Mucosa of descending colon (tissue), 3 donors: ENCODE results near the gene OGFOD1. TPM values are rescaled to one million over a fixed set of nuclear protein-coding genes. Genes with fewer than 3 reads are reported as not detected.

ENCODE experiments used
- ATAC-seq: fragments of 200-7000 bp; cut with Tn5 transposase; one replicate; pipeline ENCODE4 v1.9.1; 2020; ENCODE audit warnings: mild to moderate bottlenecking, moderate library complexity
- DNase-seq, 3 donors: peaks; one replicate each; pipeline ENCODE4 v3.0.0-alpha.2; 2020
- H3K36me3 ChIP-seq: fragments of 200-600 bp; one replicate; pipeline ENCODE4 v1.8.0; 2021; ENCODE audit warnings: low read depth, mild to moderate bottlenecking
- H3K4me1 ChIP-seq: fragments of 200-600 bp; one replicate; pipeline ENCODE4 v1.8.0; 2021; ENCODE audit warnings: low read depth, mild to moderate bottlenecking
- H3K4me3 ChIP-seq: fragments of 200-600 bp; one replicate; pipeline ENCODE4 v1.8.0; 2021; ENCODE audit warnings: mild to moderate bottlenecking
- H3K9me3 ChIP-seq: fragments of 200-600 bp; one replicate; pipeline ENCODE4 v1.8.0; 2021; ENCODE audit warnings: mild to moderate bottlenecking
- intact Hi-C, 2 donors: fragments of 100-400 bp; cut with DNase I in 1 of 2; cut with micrococcal nuclease in 1 of 2; formaldehyde crosslinking; loops; one replicate each; pipeline versions ENCODE4 v1.11.0 to v1.11.1; 2022; cut with DNase I, micrococcal nuclease
- total RNA-seq, 3 donors: library from RNA; stranded (reverse); fragmentation: NEBNext Ultra II Directional in 2 of 3; extraction: Animal tissue kit (Norgen Biotek cat#: 25700) in 2 of 3; gene quantifications; one replicate each; pipeline versions ENCODE4 v1.2.1 to v1.2.4, GENCODE V29; 2021 to 2023
- TF ChIP-seq, protein P1 (sequence below): fragments of 200-600 bp; IDR thresholded peaks from one replicate; pipeline ENCODE4 v1.8.0; 2022; ENCODE audit warnings: antibody characterized with exemption, mild to moderate bottlenecking
- donor health status: DM: no; HTN: no; CAD: no; lungs with moderate emphysema.
- donor health status: DM: no; HTN: no; CAD: no.
- donor health status: DM: no; HTN: yes; CAD: no.

OGFOD1 gene
- total RNA-seq, 3 donors from 2014 or later = 17.4 to 27.8 (median 23.6) TPM

- ATAC-seq (no peak), DNase-seq (no peak)
- H3K4me1 ChIP-seq = no peaks in the 10 kb centered on the region
- intact Hi-C loops = no loop called here
- H3K36me3 ChIP-seq = no peaks in the 10 kb centered on the region
- no peak overlapping the region for H3K4me3 ChIP-seq
- TF ChIP-seq, protein P1, sequence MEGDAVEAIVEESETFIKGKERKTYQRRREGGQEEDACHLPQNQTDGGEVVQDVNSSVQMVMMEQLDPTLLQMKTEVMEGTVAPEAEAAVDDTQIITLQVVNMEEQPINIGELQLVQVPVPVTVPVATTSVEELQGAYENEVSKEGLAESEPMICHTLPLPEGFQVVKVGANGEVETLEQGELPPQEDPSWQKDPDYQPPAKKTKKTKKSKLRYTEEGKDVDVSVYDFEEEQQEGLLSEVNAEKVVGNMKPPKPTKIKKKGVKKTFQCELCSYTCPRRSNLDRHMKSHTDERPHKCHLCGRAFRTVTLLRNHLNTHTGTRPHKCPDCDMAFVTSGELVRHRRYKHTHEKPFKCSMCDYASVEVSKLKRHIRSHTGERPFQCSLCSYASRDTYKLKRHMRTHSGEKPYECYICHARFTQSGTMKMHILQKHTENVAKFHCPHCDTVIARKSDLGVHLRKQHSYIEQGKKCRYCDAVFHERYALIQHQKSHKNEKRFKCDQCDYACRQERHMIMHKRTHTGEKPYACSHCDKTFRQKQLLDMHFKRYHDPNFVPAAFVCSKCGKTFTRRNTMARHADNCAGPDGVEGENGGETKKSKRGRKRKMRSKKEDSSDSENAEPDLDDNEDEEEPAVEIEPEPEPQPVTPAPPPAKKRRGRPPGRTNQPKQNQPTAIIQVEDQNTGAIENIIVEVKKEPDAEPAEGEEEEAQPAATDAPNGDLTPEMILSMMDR = no peak
- H3K9me3 ChIP-seq = no peaks in the 10 kb centered on the region
Observed at GRCh38 chr16:56493126-56493525, 41.8 kb downstream of the OGFOD1 start.

- Histone ChIP-seq H3K4me3 (no peak overlapping the region), H3K36me3 (no peaks in the 10 kb centered on the region), H3K9me3 (no peaks in the 10 kb centered on the region), H3K4me1 (no peaks in the 10 kb centered on the region)
- no peak for ATAC-seq
- intact Hi-C loops = no loop called here
- DNase-seq = no peak
- TF ChIP-seq, protein P1 = no peak
Observed at GRCh38 chr16:56493815-56494214, 42.5 kb downstream of the OGFOD1 start.

GRCh38 chr16:56505181-56505580 lies 53.8 kb downstream of the OGFOD1 start:
- intact Hi-C loops = no loop called here
- Histone ChIP-seq H3K9me3 (no peaks in the 10 kb centered on the region), H3K4me3 (no peak overlapping the region), H3K4me1 (no peaks in the 10 kb centered on the region), H3K36me3 (no peaks in the 10 kb centered on the region)
- ATAC-seq (no peak), DNase-seq (no peak)
- TF ChIP-seq, protein P1 = no peak

- Histone ChIP-seq H3K36me3 (no peaks in the 10 kb centered on the region), H3K4me3 (no peak overlapping the region), H3K4me1 (no peaks in the 10 kb centered on the region), H3K9me3 (no peaks in the 10 kb centered on the region)
- TF ChIP-seq, protein P1 = no peak
- no peak for DNase-seq
- no peak for ATAC-seq
- intact Hi-C loops = no loop called here
Observed at GRCh38 chr16:56506941-56507340, 55.6 kb downstream of the OGFOD1 start.

GRCh38 chr16:56510544-56510943 lies 59.2 kb downstream of the OGFOD1 start:
- H3K36me3 ChIP-seq = no peaks in the 10 kb centered on the region
- intact Hi-C loops = loop anchor here in 1 of 2 donors (10.0 kb wide), 1 partner anchor 94 kb away; the partner anchor contains the start of gene MT2A
- no peaks in the 10 kb centered on the region for H3K4me1 ChIP-seq
- DNase-seq (no peak), ATAC-seq (no peak)
- H3K4me3 ChIP-seq = no peak overlapping the region
- TF ChIP-seq, protein P1 = no peak
- H3K9me3 ChIP-seq = no peaks in the 10 kb centered on the region

GRCh38 chr16:56512025-56512424 lies 60.7 kb downstream of the OGFOD1 start:
- H3K4me3 ChIP-seq = no peak overlapping the region
- H3K36me3 ChIP-seq = no peaks in the 10 kb centered on the region
- no peaks in the 10 kb centered on the region for H3K9me3 ChIP-seq
- intact Hi-C loops = loop anchor here in 1 of 2 donors (10.0 kb wide), 1 partner anchor 93 kb away; the partner anchor contains the start of gene MT2A
- DNase-seq = no peak
- TF ChIP-seq, protein P1 = no peak
- ATAC-seq = no peak
- H3K4me1 ChIP-seq = no peaks in the 10 kb centered on the region
